ENCODE data around the gene UBE2O.
A peak's percentile ranks its signal among the peaks of the same experiment; 100 is the strongest.
"Not testable (repeated sequence)": the region's sequence is repeated elsewhere in the genome, so short reads cannot be mapped to it uniquely, and the experiment has no call there.

Gene UBE2O

DNA sequence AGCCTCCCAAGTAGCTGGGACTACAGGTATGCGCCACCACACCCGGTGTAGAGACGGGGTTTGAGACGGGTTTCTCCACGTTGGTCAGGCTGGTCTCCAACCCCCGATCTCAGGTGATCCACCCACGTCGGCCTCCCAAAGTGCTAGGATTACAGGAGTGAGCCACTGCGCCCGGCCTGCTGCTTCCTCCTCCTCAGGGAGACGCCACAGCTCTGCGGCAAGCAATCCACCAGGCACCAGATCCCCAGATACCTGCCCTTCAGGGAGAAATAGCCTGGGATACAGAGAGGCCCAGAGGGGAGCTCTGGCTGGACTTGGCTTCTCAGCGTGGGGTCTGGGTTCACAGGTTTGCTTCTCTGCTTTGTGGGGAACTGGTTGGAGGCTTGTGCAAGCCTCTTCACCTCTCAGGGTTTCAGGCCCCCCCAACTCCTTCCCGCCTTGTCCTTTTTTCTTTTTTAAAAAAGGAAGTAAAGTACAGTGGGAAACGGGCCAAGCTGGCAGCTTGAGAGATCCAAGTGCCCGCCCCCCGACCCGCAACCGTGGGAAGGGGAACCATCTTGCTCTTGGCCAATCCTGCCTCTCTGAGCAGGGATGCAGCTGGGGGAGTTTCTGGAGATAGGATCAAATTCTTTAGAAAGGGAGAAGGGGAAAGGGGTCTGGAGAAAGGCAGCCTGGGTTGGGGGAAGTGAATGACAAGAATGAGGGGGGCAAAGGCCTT lies 71.2 kb downstream of the UBE2O start:
- DNase-seq (ENCODE audit: low read depth, low spot score), result no peak
- peak overlapping the region; percentile 93 for H3K27ac ChIP-seq

DNA sequence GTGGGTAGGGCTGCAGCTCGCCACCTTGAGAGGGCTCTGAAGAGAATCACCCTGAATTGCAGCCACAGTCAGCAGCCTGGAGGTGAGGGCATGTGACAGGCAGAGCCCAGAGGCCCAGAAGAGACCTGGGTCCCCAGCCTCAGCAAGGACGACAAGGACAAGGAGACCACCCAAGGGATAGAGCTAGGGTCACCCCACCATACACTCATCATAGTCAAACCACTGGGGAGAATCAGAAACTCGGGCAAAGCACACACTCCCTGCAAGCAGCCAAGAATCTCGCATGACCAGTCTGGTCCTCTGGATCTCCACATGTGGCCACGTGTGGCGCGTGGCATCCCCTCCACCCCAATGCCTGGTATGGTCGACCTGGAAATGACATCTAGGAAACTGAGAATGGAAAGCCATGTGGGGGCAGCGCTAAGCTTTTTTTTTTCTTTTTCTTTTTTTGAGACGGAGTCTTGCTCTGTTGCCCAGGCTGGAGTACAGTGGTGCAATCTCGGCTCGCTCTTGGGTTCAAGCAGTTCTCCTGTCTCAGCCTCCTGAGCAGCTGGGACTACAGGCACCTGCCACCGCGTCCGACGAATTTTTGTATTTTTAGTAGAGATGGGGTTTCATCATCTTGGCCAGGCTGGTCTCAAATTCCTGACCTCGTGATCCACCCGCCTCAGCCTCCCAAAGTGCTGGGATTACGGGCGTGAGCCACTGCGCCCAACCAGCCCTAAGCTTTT lies 73.1 kb downstream of the UBE2O start:
- no peak for DNase-seq (ENCODE audit: low read depth, low spot score)
- H3K27ac ChIP-seq, result no peak overlapping the region

DNA sequence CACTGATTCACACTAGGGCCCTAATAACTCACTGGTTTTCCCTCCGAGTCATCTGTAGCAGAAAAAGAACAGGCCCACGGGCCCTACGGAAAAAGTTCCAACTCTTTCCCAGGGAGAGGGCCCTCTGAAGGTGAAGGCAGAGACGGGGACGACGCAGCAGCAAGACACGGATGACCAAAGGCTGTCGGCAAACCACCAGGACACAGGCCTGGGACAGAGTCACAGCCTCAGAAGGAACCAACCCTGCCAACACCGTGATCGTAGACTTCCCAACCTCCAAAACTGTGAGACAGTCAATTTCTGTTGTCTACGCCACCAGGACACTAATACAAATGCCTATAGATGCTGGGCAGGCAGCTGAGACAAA lies 73.7 kb downstream of the UBE2O start:
- DNase-seq (ENCODE audit: low read depth, low spot score), result no peak
- H3K27ac ChIP-seq, result no peak overlapping the region

DNA sequence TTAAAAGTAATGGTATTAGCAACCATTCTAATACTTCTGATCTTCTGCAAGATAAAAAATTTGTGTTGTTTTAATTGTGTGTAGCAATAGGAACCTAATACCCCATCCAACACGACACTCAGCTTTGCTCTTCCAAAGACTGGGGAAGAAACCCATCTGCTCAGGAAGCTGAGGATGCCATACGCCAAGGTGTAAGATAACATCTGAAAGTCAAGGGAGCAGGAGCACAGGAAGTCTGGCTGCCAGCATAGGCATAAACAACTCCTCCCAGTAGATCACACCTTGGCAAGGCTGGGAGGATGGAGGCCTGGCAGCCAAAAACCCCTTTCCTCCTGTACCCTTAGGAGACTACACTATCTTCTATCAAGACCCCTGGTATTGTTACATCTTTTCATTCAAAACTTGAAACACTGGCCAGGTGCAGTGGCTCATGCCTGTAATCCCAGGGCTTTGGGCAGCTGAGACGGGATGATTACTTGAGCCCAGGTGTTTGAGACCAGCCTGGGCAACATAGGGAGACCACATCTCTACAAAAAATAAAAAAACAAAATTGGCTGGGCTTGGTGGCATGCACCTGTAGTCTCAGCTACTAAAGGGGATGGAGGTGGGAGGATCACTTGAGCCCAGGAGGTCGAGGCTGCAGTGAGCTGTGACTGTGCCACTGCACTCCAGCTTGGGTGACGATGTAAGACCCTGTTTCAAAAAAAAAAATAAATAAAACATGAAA lies 74.2 kb downstream of the UBE2O start:
- no peak overlapping the region for H3K27ac ChIP-seq
- DNase-seq (ENCODE audit: low read depth, low spot score), result no peak

DNA sequence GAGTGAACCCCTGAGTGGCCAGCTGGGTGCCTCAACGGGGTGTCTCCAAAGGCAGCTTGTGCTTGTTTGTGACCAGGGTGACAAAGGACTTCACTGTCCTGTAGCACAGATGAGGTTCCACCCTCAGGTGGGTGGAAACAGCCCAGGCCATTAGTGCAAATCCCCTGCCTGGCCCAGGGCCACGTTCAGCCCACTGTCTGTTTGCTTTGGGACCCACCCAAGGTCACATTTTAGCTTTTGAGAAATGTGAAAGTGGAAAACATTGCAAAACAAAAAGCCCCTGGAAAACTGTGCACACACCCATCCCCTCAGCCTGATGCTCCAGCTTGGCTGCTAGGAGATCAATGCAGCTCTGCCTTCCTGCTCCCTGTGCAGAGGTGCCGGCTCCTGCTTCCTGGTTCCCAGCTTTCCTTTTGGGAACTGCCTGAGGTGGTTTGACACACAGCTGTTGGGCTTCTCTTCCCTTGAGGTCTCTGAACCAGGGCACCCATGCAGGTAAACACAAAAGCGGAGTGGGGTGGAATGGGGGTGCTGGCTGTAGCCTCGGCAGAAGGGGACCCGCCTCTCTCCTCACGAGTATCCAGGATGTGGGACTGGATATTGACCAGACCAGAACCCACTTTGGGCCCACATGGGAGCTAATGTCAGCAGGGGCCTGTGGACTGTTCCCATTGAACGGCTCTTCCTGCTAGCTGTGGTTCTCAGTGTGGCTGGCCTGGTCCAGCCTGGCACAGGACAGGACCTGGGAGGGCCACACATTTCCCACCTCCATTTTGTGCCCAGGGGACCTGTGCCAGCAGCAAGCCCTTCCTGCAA lies 76.4 kb downstream of the UBE2O start:
- DNase-seq (ENCODE audit: low read depth, low spot score), result no peak
- no peak overlapping the region for H3K27ac ChIP-seq

DNA sequence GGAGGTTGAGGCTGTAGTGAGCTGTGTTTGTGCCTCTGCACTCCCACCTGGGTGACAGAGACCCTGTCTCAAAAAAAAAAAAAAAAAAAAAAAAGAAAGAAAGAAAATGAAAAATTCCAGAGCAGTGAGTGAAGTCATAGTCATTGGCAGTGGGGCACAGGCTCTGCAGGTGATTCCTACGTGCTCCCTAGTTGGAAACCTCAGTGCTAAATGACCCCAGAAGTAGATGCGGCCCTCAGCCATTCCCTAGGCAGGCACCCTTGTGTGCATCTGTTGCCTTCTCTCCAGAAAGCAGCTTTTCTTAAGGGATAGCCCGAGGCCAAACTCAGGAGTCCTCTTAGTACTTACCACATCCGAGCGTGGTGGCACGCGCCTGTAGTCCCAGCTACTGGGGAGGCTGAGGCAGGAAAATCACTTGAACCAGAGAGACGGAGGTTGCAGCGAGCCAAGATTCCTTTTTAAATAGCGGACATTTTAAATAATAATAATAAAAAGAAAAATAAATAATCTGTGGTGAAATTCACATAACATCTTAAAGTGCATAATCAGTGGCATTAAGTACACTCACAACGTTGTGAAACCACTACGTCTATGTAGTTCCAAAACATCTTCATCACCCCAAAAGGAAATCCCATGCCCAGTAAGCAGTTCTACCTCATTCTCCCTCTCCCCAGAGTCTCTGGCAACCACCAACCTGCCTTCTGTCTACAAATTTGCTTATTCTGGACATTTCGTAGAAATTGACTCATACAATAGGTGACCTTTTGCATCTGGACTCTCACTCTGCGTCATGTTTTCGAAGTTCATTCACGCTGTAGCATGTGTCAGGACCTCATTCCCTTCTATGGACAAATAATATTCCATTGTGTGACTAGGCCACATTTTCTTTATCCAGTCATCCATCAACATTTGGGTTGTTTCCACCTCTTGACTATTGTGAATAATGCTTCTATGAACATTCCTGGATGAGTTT lies 81.0 kb downstream of the UBE2O start:
- peak; percentile 92 for DNase-seq (ENCODE audit: low read depth, low spot score)
- H3K27ac ChIP-seq, result peak overlapping the region; percentile 90

DNA sequence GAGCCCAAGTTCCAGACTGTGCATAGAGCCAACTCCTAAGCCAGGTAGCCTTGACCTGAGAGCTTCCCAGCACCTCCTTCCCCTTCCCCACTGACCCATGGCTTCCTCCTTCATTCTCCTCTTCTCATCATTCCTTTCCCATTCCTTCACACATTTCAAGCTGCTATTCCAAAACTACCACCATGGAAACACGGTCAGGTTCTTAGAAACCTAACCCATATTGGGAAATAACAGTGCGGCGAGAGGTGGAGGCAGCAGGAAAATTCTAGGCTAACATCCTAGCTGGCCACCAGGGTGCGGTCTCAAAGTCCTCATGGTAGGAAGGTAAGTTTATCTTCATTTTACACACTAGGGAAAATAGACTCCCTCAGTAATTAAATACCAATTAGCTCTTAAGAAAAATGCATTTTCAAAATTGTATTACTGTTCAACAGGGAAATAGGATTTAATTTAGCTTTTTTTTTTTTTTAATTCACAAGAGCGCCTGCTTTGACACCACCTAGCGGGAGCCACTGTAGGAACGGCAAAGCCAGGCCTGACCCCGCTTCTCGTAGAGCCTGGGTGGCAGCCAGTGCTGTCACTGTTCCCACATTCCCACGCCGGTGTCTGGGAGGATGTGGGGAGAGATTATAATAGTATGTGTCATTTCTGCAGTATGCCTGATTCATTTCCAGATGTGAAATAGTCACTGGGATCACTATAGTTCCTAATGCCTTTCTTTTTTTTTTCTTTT lies 82.5 kb downstream of the UBE2O start:
- peak overlapping the region; percentile 90 for H3K27ac ChIP-seq
- no peak for DNase-seq (ENCODE audit: low read depth, low spot score)

DNA sequence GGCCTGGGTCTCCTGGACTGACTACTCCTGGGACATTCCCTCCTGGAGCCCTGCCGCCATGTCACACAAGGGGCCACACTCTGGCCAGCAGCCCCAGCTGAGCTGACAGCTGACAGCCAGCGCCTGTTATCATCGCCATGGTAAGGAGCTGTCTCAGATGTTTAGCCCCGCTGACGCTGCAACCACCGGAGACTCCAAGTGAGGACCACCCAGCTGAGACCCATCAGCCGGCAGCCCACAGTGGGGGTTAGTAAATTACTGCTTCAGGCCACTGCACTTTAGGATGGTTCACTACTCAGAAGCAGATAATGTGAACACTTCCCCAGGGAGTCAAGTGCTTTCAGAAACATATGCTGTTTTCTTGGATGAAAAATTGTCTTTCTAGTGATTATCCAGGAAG lies 83.1 kb downstream of the UBE2O start:
- peak overlapping the region; percentile 90 for H3K27ac ChIP-seq
- no peak for DNase-seq (ENCODE audit: low read depth, low spot score)

DNA sequence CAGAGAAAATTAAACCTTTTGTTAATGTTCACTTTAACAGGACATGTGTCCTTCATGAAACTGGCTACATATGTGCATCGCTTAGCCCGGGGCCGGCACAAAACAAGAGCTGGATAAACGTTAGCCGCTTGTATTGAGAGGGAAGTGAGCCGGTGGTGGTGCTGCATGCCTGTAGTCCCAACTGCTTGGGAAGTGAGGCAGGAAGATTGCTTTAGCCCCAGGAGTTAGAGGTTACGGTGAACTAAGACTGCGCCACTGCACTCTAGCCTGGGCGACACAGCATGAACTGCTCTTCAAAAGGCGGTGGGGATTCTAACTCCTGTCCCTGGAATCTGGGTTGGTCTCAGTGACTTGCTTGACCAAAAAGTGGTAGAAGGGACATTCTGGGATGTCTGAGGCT lies 83.6 kb downstream of the UBE2O start:
- no peak for DNase-seq (ENCODE audit: low read depth, low spot score)
- peak overlapping the region; percentile 90 for H3K27ac ChIP-seq

DNA sequence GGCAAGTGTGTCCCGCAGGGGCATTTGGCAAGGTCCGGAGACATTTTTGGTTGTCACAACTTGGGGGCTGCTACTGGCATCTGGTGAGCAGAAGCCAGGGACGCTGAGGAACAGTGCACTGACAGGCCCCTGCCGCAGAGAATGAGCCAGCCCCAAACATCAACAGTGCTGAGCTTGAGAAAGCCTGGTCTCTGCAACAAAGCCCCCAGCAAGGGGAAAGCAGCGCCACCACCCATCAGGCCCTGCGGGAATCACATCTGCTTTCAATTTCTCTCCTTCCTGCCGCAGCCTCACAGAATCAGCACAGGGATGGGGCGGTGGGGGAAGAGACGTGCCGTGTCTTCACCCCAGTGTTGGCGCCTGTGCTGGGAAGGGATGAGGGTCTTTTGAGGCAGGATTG lies 84.4 kb downstream of the UBE2O start:
- DNase-seq (ENCODE audit: low read depth, low spot score), result no peak
- no peak overlapping the region for H3K27ac ChIP-seq

DNA sequence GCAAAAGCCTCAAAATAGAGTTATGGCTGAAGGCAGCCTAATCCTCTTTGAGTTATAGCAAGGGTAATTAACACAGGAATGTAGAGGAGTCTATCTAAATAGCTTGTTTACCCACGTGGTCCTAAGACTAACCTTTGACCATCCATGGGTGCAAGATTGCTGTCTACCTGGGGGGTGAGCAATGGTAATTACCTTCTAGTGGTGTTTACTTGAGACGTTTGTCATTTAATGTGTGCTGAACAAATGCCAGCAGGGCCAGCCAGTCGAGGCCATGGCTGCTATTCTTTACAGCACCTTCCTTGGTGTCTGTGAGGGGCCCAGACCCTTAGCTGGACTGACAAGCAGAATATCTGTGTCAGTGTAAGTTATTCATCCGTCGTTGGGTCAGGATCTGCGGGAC lies 85.3 kb downstream of the UBE2O start:
- DNase-seq (ENCODE audit: low read depth, low spot score), result no peak
- H3K27ac ChIP-seq, result no peak overlapping the region

DNA sequence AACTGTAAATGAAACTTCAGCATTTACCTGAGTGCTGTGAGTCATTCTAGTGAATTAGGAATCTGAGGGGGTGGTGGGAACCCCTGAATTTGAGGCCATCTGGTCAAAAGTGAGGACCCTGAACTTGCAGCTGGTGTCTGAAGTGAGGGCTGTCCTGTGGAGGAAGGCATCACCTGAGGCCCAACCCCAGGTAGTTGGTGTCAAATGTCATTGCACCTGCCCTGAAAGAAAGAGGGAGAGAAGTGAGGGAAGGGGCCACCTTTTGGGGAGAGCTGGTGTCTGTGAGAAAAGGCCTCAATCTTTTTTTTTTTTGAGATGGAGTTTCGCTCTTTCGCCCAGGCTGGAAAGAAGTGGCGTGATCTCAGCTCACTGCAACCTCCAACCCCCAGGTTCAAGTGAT lies 86.7 kb downstream of the UBE2O start:
- no peak for DNase-seq (ENCODE audit: low read depth, low spot score)
- no peak overlapping the region for H3K27ac ChIP-seq

DNA sequence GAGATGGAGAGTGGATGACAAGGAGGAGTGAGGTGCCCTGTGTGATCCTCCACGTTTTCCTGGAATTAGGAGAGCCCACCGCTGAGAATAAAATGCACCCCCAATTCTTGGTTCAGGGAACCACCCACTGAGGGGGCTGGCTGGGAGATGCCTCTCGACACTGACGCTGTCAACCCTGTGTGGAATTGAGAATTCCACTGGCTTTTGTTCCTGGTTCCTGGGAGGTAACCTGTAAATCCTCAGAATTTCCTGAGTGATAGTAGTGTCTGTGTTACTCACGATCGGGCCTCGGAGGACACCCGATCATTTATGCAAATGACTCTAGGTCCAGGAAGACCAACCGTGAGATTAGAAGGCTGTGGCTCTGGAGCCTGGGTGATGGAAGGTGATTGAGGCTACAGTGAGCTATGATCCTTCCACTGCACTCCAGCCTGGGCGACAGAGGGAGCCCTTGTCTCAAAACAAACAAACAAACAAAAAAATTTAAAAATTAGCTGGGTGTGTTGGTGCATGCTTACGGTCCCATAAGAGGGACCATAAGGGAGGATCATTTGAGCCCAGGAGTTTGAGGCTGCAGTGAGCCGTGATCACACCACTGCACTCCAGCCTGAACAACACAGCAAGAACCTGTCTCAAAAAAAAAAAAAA lies 87.6 kb downstream of the UBE2O start:
- no peak for DNase-seq (ENCODE audit: low read depth, low spot score)
- H3K27ac ChIP-seq, result no peak overlapping the region

DNA sequence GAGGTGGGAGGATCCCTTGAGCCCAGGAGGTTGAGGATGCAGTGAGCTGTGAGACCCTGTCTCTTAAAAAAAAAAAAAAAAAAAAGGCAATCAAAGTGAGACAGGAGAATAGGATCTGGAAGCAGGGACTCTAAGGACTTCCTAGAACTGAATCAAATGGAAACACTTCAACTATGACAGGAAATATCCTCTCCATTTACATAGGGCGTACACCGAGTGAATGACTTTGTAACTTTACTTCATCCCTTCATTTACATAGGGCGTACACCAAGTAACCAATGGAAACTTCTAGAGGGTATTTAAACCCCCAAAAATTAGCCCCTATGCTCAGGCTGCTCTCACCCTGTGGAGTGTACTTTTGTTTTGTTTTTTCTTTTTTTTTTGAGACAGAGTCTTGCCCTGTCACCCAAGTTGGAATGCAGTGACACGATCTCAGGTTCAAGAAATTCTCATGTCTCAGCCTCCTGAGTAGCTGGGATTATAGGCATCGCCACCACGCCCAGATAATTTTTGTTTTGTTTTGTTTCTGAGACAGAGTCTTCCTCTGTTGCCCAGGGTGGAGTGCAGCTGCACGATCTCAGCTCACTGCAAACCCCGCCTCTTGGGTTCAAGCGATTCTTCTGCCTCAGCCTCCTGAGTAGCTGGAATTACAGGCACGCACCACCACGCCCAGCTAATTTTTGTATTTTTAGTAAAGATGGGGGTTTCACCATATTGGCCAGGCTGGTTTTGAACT lies 89.7 kb downstream of the UBE2O start:
- no peak overlapping the region for H3K27ac ChIP-seq
- DNase-seq (ENCODE audit: low read depth, low spot score), result no peak

DNA sequence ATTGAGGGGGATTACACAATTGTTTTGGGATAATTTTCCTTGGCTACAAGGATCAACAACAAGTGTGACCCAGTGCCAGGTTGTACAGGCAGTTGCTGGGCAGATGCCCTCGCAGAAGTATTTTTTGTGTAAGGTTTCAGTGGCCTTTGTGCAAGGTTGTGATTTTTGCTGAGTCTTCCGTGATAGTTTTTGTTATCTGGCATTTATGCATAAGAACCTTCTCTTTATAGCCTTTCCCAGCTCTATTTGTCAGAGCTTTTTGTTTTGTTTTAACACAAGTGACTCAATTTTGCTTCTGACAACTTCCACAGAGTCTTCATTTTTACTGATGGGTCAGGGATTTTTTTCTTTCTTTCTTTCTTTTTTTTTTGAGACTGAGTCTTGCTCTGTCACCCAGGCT lies 92.5 kb downstream of the UBE2O start:
- no peak overlapping the region for H3K27ac ChIP-seq
- DNase-seq (ENCODE audit: low read depth, low spot score), result no peak

DNA sequence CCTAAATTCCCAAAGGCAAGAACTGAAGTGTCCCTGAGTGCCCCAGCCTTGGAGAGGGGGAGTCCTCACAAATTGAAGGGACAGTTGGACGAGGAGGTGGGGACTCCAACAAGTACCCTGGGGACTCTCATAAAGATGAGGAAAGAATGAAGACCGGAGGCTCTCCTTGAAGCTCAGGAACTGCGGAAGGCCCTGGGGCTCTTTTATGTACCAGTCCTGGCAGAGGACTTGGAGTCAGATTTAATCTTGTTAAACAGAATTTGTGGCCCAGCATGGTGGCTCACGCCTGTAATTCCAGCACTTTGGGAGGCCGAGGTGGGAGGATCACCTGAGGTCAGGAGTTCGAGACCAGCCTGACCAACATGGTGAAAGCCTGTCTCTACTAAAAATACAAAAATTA lies 93.2 kb downstream of the UBE2O start:
- not testable (repeated sequence) for DNase-seq (ENCODE audit: low read depth, low spot score); H3K27ac ChIP-seq

DNA sequence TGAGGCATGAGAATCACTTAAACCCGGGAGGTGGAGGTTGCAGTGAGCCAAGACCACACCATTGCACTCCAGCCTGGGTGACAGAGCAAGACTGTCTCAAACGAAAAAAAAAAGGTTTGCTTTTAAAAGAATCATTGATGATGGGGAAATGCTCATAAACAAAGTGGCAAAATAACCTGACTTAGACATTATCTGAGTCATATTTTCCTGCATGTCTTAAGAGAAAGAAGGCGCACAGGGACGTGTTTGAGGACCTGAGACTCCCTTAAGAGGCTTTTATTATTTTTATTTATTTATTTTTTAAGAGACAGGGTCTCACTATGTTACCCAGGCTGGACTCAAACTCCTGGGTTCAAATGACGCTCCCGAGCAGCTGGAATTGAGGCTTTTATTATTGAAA lies 93.6 kb downstream of the UBE2O start:
- no peak overlapping the region for H3K27ac ChIP-seq
- DNase-seq (ENCODE audit: low read depth, low spot score), result no peak

Data from epithelial cell of prostate (primary cell).